Panc1 (cell line): Measurements from ENCODE around the gene CCDC172. TPM values are rescaled to one million over a fixed set of nuclear protein-coding genes. Genes with fewer than 3 reads are reported as not detected.

Experiments
- ATAC-seq: fragments of 200-7000 bp; cut with Tn5 transposase; 2 replicates; pipeline ENCODE4 v1.9.1; 2020; ENCODE audit warnings: mild to moderate bottlenecking, moderate library complexity
- BruUV-seq: library from RNA; stranded (reverse); fragments of 400-500 nt; replicated peaks from 2 replicates; lab custom pipeline; 2021; lab: Mats Ljungman, UMichigan
- CTCF ChIA-PET: fragments of 300-600 bp; sonication (Branson Sonifier 250); formaldehyde crosslinking; loops from one replicate; lab custom pipeline; 2022; ENCODE audit warnings: antibody characterized with exemption; lab: Charles Lee
- POLR2A ChIA-PET: fragments of 300-600 bp; sonication (Branson Sonifier 250); formaldehyde crosslinking; loops from one replicate; lab custom pipeline; 2022; ENCODE audit warnings: antibody characterized with exemption; lab: Charles Lee
- DNase-seq: peaks from one replicate; pipeline ENCODE4 v3.0.0-alpha.2; 2010; ENCODE audit warnings: low read depth, low spot score
- H3K27ac ChIP-seq: 2 replicates; pipeline ENCODE4 v1.5.1; 2011; ENCODE audit warnings: mild to moderate bottlenecking, low read length, inconsistent platforms
- H3K27me3 ChIP-seq: fragments of 200-500 bp; sonication (Bioruptor generic); 2 replicates; pipeline ENCODE4 v1.6.0; 2014; ENCODE audit warnings: low read length, inconsistent platforms; ENCODE audit not compliant: control insufficient read depth, insufficient read depth
- H3K36me3 ChIP-seq: fragments of 200-500 bp; sonication (Bioruptor generic); 2 replicates; pipeline ENCODE4 v1.5.1; 2014; ENCODE audit warnings: inconsistent platforms, mild to moderate bottlenecking, low read length, moderate library complexity; ENCODE audit not compliant: control insufficient read depth, insufficient read depth
- H3K4me1 ChIP-seq: 2 replicates; pipeline ENCODE4 v1.5.1; 2011; ENCODE audit warnings: inconsistent platforms, mild to moderate bottlenecking, low read length, moderate library complexity; ENCODE audit not compliant: control insufficient read depth, insufficient read depth
- H3K4me3 ChIP-seq, 2 experiments: 2 replicates each; pipeline ENCODE4 v1.5.1; 2011 to 2012; ENCODE audit warnings: low read depth in 2 of 2, low read length in 2 of 2, mild to moderate bottlenecking in 2 of 2, inconsistent platforms in 1 of 2, moderate library complexity in 1 of 2
- H3K9me3 ChIP-seq: fragments of 200-500 bp; sonication (Bioruptor generic); 2 replicates; pipeline ENCODE4 v1.5.1; 2014; ENCODE audit warnings: low read depth, mild to moderate bottlenecking, inconsistent platforms, low read length, moderate library complexity; ENCODE audit not compliant: control insufficient read depth, insufficient read depth
- CTCF ChIP-seq: fragments of 450-650 bp; IDR thresholded peaks from 2 replicates; pipeline ENCODE4 v1.5.1; 2017; ENCODE audit warnings: mild to moderate bottlenecking
- POLR2AphosphoS5 ChIP-seq: IDR thresholded peaks from 2 replicates; pipeline ENCODE4 v1.6.1; 2012; ENCODE audit warnings: mild to moderate bottlenecking, low read depth, low read length, moderate library complexity
- SIN3A ChIP-seq: IDR thresholded peaks from 2 replicates; pipeline ENCODE4 v1.6.1; 2012; ENCODE audit warnings: low read depth, mild to moderate bottlenecking, low read length, moderate library complexity, borderline replicate concordance; ENCODE audit not compliant: insufficient read depth
- TCF7L2 ChIP-seq: IDR thresholded peaks from 2 replicates; pipeline ENCODE4 v1.6.1; 2011; ENCODE audit warnings: mild to moderate bottlenecking, low read depth, low read length, inconsistent platforms
- in situ Hi-C: cut with HindIII; loops from 2 replicates; pipeline ENCODE4 v1.10.0; 2016; ENCODE audit warnings: low sequenced_read_pairs, low pct_unique_long_range_greater_than_20kb
- intact Hi-C: fragments of 100-400 bp; cut with micrococcal nuclease; formaldehyde crosslinking; loops from one replicate; pipeline ENCODE4 v1.10.0; 2022; ENCODE audit not compliant: unreplicated experiment
- total RNA-seq: library from RNA; stranded (reverse); gene quantifications from one replicate; pipeline ENCODE4 v1.2.1, GENCODE V29; 2021; ENCODE audit not compliant: unreplicated experiment
- TF ChIP-seq, protein P1 (sequence below), 2 experiments: IDR thresholded peaks; 2 replicates each; pipeline ENCODE4 v1.6.1; 2011 to 2012; ENCODE audit warnings: low read depth in 2 of 2, control low read depth in 1 of 2, low read length in 1 of 2, mild to moderate bottlenecking in 1 of 2, moderate library complexity in 1 of 2; ENCODE audit not compliant: insufficient read depth in 1 of 2

The CCDC172 gene
- total RNA-seq, 1 experiment from 2014 or later: not detected

DNA sequence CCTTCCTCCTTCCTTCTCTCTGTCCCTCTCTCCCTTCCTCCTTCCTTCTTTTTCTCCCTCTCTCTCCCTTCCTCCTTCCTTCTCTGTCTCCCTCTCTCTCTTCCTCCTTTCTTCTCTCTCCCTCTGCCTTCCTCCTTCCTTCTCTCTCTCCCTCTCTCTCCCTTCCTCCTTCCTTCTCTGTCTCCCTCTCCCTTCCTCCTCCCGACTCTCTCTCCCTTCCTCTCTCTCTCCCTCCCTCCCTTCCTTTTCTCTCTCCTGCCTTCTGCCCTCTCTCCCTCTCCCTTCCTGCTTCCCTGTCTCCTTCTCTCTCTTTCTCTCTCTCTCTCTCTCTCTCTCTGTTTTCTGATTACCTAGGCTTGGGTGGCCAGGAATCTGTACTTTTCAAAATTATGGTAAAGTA lies 34.6 kb upstream of the CCDC172 start:
- H3K27me3 ChIP-seq: peaks cover 5% of the 10 kb centered on the region

GRCh38 chr10:116292493-116292892 lies 31.8 kb upstream of the CCDC172 start:
- no peak for DNase-seq
- ChIA-PET CTCF (no interaction called here), POLR2A (no interaction called here)
- BruUV-seq: no TSS peak
- H3K9me3 ChIP-seq: no peaks in the 10 kb centered on the region
- no peak overlapping the region for H3K27ac ChIP-seq
- H3K27me3 ChIP-seq: peaks cover 5% of the 10 kb centered on the region
- in situ Hi-C loops (no loop called here), intact Hi-C loops (no loop called here)
- no peaks in the 10 kb centered on the region for H3K36me3 ChIP-seq
- H3K4me1 ChIP-seq: no peaks in the 10 kb centered on the region
- no peak for ATAC-seq
- H3K4me3 ChIP-seq: no peak overlapping the region
- no peak for TF ChIP-seq CTCF

More for the DNA sequence above, 34.6 kb upstream of the CCDC172 start:
- Histone ChIP-seq H3K4me1 (no peaks in the 10 kb centered on the region), H3K36me3 (no peaks in the 10 kb centered on the region), H3K27ac (no peak overlapping the region), H3K4me3 (no peak overlapping the region), H3K9me3 (no peaks in the 10 kb centered on the region)
- in situ Hi-C loops: no loop called here
- CTCF ChIA-PET: no interaction called here
- TF ChIP-seq TCF7L2: no peak
- TF ChIP-seq, protein P1, sequence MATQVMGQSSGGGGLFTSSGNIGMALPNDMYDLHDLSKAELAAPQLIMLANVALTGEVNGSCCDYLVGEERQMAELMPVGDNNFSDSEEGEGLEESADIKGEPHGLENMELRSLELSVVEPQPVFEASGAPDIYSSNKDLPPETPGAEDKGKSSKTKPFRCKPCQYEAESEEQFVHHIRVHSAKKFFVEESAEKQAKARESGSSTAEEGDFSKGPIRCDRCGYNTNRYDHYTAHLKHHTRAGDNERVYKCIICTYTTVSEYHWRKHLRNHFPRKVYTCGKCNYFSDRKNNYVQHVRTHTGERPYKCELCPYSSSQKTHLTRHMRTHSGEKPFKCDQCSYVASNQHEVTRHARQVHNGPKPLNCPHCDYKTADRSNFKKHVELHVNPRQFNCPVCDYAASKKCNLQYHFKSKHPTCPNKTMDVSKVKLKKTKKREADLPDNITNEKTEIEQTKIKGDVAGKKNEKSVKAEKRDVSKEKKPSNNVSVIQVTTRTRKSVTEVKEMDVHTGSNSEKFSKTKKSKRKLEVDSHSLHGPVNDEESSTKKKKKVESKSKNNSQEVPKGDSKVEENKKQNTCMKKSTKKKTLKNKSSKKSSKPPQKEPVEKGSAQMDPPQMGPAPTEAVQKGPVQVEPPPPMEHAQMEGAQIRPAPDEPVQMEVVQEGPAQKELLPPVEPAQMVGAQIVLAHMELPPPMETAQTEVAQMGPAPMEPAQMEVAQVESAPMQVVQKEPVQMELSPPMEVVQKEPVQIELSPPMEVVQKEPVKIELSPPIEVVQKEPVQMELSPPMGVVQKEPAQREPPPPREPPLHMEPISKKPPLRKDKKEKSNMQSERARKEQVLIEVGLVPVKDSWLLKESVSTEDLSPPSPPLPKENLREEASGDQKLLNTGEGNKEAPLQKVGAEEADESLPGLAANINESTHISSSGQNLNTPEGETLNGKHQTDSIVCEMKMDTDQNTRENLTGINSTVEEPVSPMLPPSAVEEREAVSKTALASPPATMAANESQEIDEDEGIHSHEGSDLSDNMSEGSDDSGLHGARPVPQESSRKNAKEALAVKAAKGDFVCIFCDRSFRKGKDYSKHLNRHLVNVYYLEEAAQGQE (IDR thresholded peaks at IDR 0.05; ENCODE audit: insufficient read depth in 1 of 2, low read depth in 2 of 2, low read length in 1 of 2): no peak
- TF ChIP-seq SIN3A: no peak
- no peak for TF ChIP-seq POLR2AphosphoS5
- no peak for TF ChIP-seq CTCF
- no peak for ATAC-seq
- POLR2A ChIA-PET: no interaction called here
- intact Hi-C loops: loop anchor here (2.0 to 10.0 kb wide), 4 partner anchors 491 to 1115 kb away; no protein-coding TSS in a partner anchor
- no peak for DNase-seq
- no TSS peak for BruUV-seq
